Measurements from ENCODE around the gene CAVIN4.

DNA sequence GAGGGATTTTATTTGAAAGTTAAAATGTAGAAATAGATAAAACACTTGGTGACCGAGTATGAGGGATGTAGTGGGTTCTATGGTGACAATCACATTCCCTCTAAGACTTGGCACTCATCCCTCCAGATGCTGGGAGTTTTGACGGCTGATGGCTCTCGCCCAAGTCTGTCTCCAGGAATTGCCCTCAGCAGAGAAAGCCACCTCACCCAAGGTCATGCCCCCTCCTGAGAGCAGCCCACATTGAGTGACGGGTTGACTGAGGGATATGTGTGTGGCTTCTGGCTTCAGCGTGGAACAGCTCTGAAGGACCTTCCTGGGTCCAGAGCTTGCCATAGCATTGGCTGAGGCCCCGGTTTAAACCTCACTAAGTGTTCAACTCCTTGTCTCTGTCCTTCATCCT lies 19.4 kb downstream of the CAVIN4 start:
- TF ChIP-seq, protein P1, sequence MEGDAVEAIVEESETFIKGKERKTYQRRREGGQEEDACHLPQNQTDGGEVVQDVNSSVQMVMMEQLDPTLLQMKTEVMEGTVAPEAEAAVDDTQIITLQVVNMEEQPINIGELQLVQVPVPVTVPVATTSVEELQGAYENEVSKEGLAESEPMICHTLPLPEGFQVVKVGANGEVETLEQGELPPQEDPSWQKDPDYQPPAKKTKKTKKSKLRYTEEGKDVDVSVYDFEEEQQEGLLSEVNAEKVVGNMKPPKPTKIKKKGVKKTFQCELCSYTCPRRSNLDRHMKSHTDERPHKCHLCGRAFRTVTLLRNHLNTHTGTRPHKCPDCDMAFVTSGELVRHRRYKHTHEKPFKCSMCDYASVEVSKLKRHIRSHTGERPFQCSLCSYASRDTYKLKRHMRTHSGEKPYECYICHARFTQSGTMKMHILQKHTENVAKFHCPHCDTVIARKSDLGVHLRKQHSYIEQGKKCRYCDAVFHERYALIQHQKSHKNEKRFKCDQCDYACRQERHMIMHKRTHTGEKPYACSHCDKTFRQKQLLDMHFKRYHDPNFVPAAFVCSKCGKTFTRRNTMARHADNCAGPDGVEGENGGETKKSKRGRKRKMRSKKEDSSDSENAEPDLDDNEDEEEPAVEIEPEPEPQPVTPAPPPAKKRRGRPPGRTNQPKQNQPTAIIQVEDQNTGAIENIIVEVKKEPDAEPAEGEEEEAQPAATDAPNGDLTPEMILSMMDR (conservative IDR thresholded peaks at IDR 0.05) = no peak
- no peak for TF ChIP-seq ZFX (IDR thresholded peaks at IDR 0.05)
